Nephron (organoid): Measurements from ENCODE around the gene CPB1.

Experiments
- H3K27ac Mint-ChIP-seq, 3 experiments: 2 replicates each; pipeline ENCODE4 v1.8.0; 2020; ENCODE audit warnings: mixed read lengths in 3 of 3, mild to moderate bottlenecking in 2 of 3, moderate library complexity in 1 of 3
- H3K27me3 Mint-ChIP-seq: 2 replicates; pipeline ENCODE4 v1.8.0; 2021; ENCODE audit warnings: low read depth, mild to moderate bottlenecking, moderate library complexity, mixed read lengths
- H3K36me3 Mint-ChIP-seq: 2 replicates; pipeline ENCODE4 v1.8.0; 2020; ENCODE audit warnings: low read depth, mixed read lengths
- H3K4me1 Mint-ChIP-seq: 2 replicates; pipeline ENCODE4 v1.8.0; 2020; ENCODE audit warnings: mixed read lengths
- H3K4me3 Mint-ChIP-seq, 3 experiments: 2 replicates each; pipeline ENCODE4 v1.8.0; 2020; ENCODE audit warnings: mild to moderate bottlenecking in 3 of 3, mixed read lengths in 3 of 3, moderate library complexity in 2 of 3
- H3K9me3 Mint-ChIP-seq: 2 replicates; pipeline ENCODE4 v1.8.0; 2020; ENCODE audit warnings: mixed read lengths
- TF ChIP-seq, protein P1 (sequence below), 3 experiments: fragments of 200-600 bp; sonication (generic); IDR thresholded peaks; one replicate each; pipeline ENCODE4 v1.5.0; 2021; ENCODE audit warnings: antibody characterized with exemption in 3 of 3; ENCODE audit not compliant: unreplicated experiment in 3 of 3

CPB1 gene

GRCh38 chr3:148880681-148881080 lies 53.1 kb downstream of the CPB1 start:
- H3K27ac Mint-ChIP-seq, result no peak overlapping the region
- no peaks in the 10 kb centered on the region for H3K4me1 Mint-ChIP-seq
- H3K9me3 Mint-ChIP-seq, result no peaks in the 10 kb centered on the region
- H3K27me3 Mint-ChIP-seq, result no peaks in the 10 kb centered on the region
- TF ChIP-seq, protein P1, sequence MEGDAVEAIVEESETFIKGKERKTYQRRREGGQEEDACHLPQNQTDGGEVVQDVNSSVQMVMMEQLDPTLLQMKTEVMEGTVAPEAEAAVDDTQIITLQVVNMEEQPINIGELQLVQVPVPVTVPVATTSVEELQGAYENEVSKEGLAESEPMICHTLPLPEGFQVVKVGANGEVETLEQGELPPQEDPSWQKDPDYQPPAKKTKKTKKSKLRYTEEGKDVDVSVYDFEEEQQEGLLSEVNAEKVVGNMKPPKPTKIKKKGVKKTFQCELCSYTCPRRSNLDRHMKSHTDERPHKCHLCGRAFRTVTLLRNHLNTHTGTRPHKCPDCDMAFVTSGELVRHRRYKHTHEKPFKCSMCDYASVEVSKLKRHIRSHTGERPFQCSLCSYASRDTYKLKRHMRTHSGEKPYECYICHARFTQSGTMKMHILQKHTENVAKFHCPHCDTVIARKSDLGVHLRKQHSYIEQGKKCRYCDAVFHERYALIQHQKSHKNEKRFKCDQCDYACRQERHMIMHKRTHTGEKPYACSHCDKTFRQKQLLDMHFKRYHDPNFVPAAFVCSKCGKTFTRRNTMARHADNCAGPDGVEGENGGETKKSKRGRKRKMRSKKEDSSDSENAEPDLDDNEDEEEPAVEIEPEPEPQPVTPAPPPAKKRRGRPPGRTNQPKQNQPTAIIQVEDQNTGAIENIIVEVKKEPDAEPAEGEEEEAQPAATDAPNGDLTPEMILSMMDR (IDR thresholded peaks at IDR 0.05; ENCODE audit: unreplicated experiment in 3 of 3), result peak in 1 of 3 experiments; percentile 21
- no peaks in the 10 kb centered on the region for H3K36me3 Mint-ChIP-seq
- no peak overlapping the region for H3K4me3 Mint-ChIP-seq

DNA sequence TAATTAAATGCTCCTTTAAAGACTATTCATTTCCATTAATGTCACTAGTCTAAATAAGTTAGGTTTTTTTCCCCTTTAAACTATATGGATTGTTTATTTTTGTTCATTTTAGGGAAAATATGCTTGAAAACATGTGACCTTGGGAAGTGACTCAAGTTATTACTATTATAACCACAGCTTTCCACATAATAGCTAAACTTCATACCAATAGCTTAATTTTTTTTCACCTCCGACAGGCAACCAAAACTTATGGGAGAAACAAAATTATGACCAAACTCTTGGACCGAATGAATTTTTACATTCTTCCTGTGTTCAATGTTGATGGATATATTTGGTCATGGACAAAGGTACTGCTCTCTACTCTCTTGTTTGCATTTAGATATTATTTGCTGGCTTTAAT lies 53.7 kb downstream of the CPB1 start:
- no peaks in the 10 kb centered on the region for H3K36me3 Mint-ChIP-seq
- no peaks in the 10 kb centered on the region for H3K27me3 Mint-ChIP-seq
- no peak overlapping the region for H3K4me3 Mint-ChIP-seq
- no peaks in the 10 kb centered on the region for H3K4me1 Mint-ChIP-seq
- TF ChIP-seq, protein P1 (IDR thresholded peaks at IDR 0.05; ENCODE audit: unreplicated experiment in 3 of 3), result no peak
- no peaks in the 10 kb centered on the region for H3K9me3 Mint-ChIP-seq
- H3K27ac Mint-ChIP-seq, result no peak overlapping the region

- Mint-ChIP-seq H3K27ac (no peak overlapping the region), H3K36me3 (no peaks in the 10 kb centered on the region), H3K4me3 (no peak overlapping the region), H3K4me1 (no peaks in the 10 kb centered on the region), H3K9me3 (no peaks in the 10 kb centered on the region), H3K27me3 (no peaks in the 10 kb centered on the region)
- TF ChIP-seq, protein P1 (IDR thresholded peaks at IDR 0.05; ENCODE audit: unreplicated experiment in 3 of 3), result no peak
Observed at GRCh38 chr3:148882288-148882687, 54.7 kb downstream of the CPB1 start.

DNA sequence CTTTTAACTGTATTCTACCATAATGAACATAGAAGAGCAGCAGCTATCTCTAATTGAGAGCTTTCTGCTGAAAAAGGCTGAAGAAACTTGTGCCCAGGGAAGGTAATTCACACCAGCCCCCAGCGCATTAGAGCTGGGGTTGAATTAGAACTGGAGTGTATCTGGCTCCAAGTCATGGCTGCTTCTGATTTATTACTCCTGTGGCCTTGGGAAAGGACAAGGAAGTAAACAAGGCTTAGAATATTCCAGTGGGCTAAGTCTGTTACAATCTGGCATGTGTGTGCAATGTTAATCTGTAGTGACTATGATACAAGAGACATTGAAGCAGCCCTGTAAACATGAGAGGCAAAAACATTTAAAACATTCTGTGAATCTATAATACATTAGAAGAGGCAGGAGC lies 55.6 kb downstream of the CPB1 start:
- peak overlapping the region in 1 of 3 experiments; percentile 17 for H3K27ac Mint-ChIP-seq
- no peaks in the 10 kb centered on the region for H3K4me1 Mint-ChIP-seq
- no peaks in the 10 kb centered on the region for H3K9me3 Mint-ChIP-seq
- TF ChIP-seq, protein P1 (IDR thresholded peaks at IDR 0.05; ENCODE audit: unreplicated experiment in 3 of 3), result no peak
- no peaks in the 10 kb centered on the region for H3K36me3 Mint-ChIP-seq
- no peak overlapping the region for H3K4me3 Mint-ChIP-seq
- H3K27me3 Mint-ChIP-seq, result no peaks in the 10 kb centered on the region

DNA sequence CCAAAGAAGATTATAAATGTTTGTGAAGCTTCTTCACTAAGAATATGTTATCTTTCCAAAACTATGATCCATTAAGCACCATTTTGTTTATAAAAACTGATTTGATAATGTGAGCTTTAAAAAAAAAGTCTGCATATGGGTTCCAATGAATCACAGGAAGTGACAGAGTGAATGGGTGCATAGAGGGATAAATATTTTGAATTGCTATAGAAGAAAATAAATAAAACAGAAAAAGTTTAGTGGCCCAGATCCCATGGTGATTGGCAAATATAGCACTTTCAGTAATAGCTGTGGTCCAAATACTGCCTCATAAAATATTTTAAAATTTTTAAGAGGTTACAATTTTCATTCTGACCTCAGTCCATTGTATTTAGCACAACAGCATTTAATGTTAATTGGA lies 56.6 kb downstream of the CPB1 start:
- no peak overlapping the region for H3K4me3 Mint-ChIP-seq
- no peak overlapping the region for H3K27ac Mint-ChIP-seq
- no peaks in the 10 kb centered on the region for H3K4me1 Mint-ChIP-seq
- H3K9me3 Mint-ChIP-seq, result no peaks in the 10 kb centered on the region
- H3K27me3 Mint-ChIP-seq, result no peaks in the 10 kb centered on the region
- TF ChIP-seq, protein P1 (IDR thresholded peaks at IDR 0.05; ENCODE audit: unreplicated experiment in 3 of 3), result no peak
- H3K36me3 Mint-ChIP-seq, result no peaks in the 10 kb centered on the region

GRCh38 chr3:148889828-148890227 lies 62.2 kb downstream of the CPB1 start:
- no peaks in the 10 kb centered on the region for H3K27me3 Mint-ChIP-seq
- H3K27ac Mint-ChIP-seq, result no peak overlapping the region
- TF ChIP-seq, protein P1 (IDR thresholded peaks at IDR 0.05; ENCODE audit: unreplicated experiment in 3 of 3), result no peak
- no peaks in the 10 kb centered on the region for H3K36me3 Mint-ChIP-seq
- no peak overlapping the region for H3K4me3 Mint-ChIP-seq
- H3K4me1 Mint-ChIP-seq, result no peaks in the 10 kb centered on the region
- peaks cover 6% of the 10 kb centered on the region for H3K9me3 Mint-ChIP-seq
